ENCODE results near the gene PPARA.
"Not testable (repeated sequence)": the region's sequence is repeated elsewhere in the genome, so short reads cannot be mapped to it uniquely, and the experiment has no call there.

Gene PPARA

GRCh38 chr22:46251266-46251665 is 100.9 kb downstream of the PPARA start:
- no peak for DNase-seq

GRCh38 chr22:46251816-46252380 is 101.6 kb downstream of the PPARA start:
- no peak for DNase-seq

GRCh38 chr22:46256358-46256958 is 106.1 kb downstream of the PPARA start:
- no peak for DNase-seq

- DNase-seq: no peak
These were observed 109.0 kb downstream of the PPARA start for GRCh38 chr22:46259374-46259773.

GRCh38 chr22:46260038-46260437 is 109.7 kb downstream of the PPARA start:
- DNase-seq: no peak

- no peak for DNase-seq
These were observed 112.3 kb downstream of the PPARA start for GRCh38 chr22:46262449-46263215.

- no peak for DNase-seq
These were observed 112.9 kb downstream of the PPARA start, which contains the start of gene PKDREJ for GRCh38 chr22:46263216-46263590. TSS of gene PKDREJ (minus strand) at chr22:46263343. CDS start at chr22:46263322, 21 bp downstream.

GRCh38 chr22:46264520-46264919 is 114.2 kb downstream of the PPARA start:
- DNase-seq: not testable (repeated sequence)

GRCh38 chr22:46265627-46266026 is 115.3 kb downstream of the PPARA start:
- DNase-seq: not testable (repeated sequence)

- DNase-seq: peak; percentile 95
These were observed 117.3 kb downstream of the PPARA start, which contains the start of gene TTC38 for GRCh38 chr22:46267431-46268279. TSS of gene TTC38 (plus strand) at chr22:46268008. CDS start at chr22:46268040, 32 bp downstream.

GRCh38 chr22:46269564-46269963 is 119.2 kb downstream of the PPARA start:
- no peak for DNase-seq

GRCh38 chr22:46272196-46272595 is 121.9 kb downstream of the PPARA start:
- no peak for DNase-seq

GRCh38 chr22:46272762-46273431 is 122.6 kb downstream of the PPARA start:
- DNase-seq: no peak

GRCh38 chr22:46273432-46274148 is 123.3 kb downstream of the PPARA start:
- no peak for DNase-seq

GRCh38 chr22:46274381-46274780 is 124.1 kb downstream of the PPARA start:
- DNase-seq: no peak

GRCh38 chr22:46275455-46276122 is 125.3 kb downstream of the PPARA start:
- DNase-seq: no peak

- DNase-seq: no peak
These were observed 126.2 kb downstream of the PPARA start for GRCh38 chr22:46276563-46276962.

GRCh38 chr22:46278656-46279645 is 128.6 kb downstream of the PPARA start:
- DNase-seq: no peak

GRCh38 chr22:46280063-46280817 is 129.9 kb downstream of the PPARA start:
- DNase-seq: no peak
